WTC11 (cell line): ENCODE results near the gene EPS8L2. TPM values are rescaled to one million over a fixed set of nuclear protein-coding genes. Genes with fewer than 3 reads are reported as not detected.

Experiments
- ATAC-seq: fragments of 200-7000 bp; cut with Tn5 transposase; 2 replicates; pipeline ENCODE4 v1.10.0; 2021; ENCODE audit warnings: mild to moderate bottlenecking, moderate library complexity
- CTCF ChIA-PET: fragments of 300-600 bp; sonication (Branson Sonifier 250); formaldehyde crosslinking; loops from one replicate; lab custom pipeline; 2021; ENCODE audit warnings: antibody characterized with exemption; lab: Charles Lee
- POLR2A ChIA-PET: fragments of 350-600 bp; sonication (Branson Sonifier 250); formaldehyde crosslinking; loops from one replicate; lab custom pipeline; 2021; ENCODE audit warnings: antibody characterized with exemption; lab: Charles Lee
- DNase-seq: peaks from one replicate; pipeline ENCODE4 v3.0.0; 2021; ENCODE audit warnings: low spot score
- H3K27ac Mint-ChIP-seq: 2 replicates; pipeline ENCODE4 v1.8.0; 2021; ENCODE audit warnings: mixed read lengths
- H3K27me3 Mint-ChIP-seq: 2 replicates; pipeline ENCODE4 v1.8.0; 2021; ENCODE audit warnings: low read depth, mild to moderate bottlenecking, moderate library complexity, mixed read lengths
- H3K36me3 Mint-ChIP-seq: 2 replicates; pipeline ENCODE4 v1.8.0; 2021; ENCODE audit warnings: mixed read lengths
- H3K4me1 Mint-ChIP-seq: 2 replicates; pipeline ENCODE4 v1.8.0; 2022; ENCODE audit warnings: mixed read lengths
- H3K4me3 Mint-ChIP-seq: 2 replicates; pipeline ENCODE4 v1.8.0; 2021; ENCODE audit warnings: mild to moderate bottlenecking, moderate library complexity, mixed read lengths
- H3K9me3 Mint-ChIP-seq: 2 replicates; pipeline ENCODE4 v1.8.0; 2021; ENCODE audit warnings: mixed read lengths
- ELF4 ChIP-seq: sonication (generic); formaldehyde crosslinking; IDR thresholded peaks from 2 replicates; pipeline ENCODE4 v1.8.1; 2022; ENCODE audit warnings: low read depth, mild to moderate bottlenecking, moderate library complexity, missing genetic modification reagents
- ETV6 ChIP-seq: sonication (generic); formaldehyde crosslinking; IDR thresholded peaks from 2 replicates; pipeline ENCODE4 v1.8.1; 2022; ENCODE audit warnings: mild to moderate bottlenecking, missing genetic modification reagents
- GABPB1 ChIP-seq: sonication (generic); formaldehyde crosslinking; IDR thresholded peaks from 2 replicates; pipeline ENCODE4 v1.8.1; 2023; ENCODE audit warnings: mild to moderate bottlenecking, missing genetic modification reagents
- GTF2I ChIP-seq: fragments of 250-450 bp; sonication (Bioruptor Pico); conservative IDR thresholded peaks from 2 replicates; pipeline ENCODE4 v1.4.0; 2021; ENCODE audit warnings: mild to moderate bottlenecking
- MXD4 ChIP-seq: fragments of 250-450 bp; sonication (Bioruptor Pico); IDR thresholded peaks from 2 replicates; pipeline ENCODE4 v1.8.0; 2021; ENCODE audit warnings: mild to moderate bottlenecking, moderate library complexity, borderline replicate concordance
- MYBL2 ChIP-seq: sonication (generic); formaldehyde crosslinking; IDR thresholded peaks from 2 replicates; pipeline ENCODE4 v1.8.1; 2023; ENCODE audit warnings: mild to moderate bottlenecking, moderate library complexity, missing genetic modification reagents
- NR2C2 ChIP-seq: sonication (generic); formaldehyde crosslinking; IDR thresholded peaks from 2 replicates; pipeline ENCODE4 v1.8.0; 2022; ENCODE audit warnings: mild to moderate bottlenecking, missing genetic modification reagents
- SMAD3 ChIP-seq: sonication (generic); formaldehyde crosslinking; IDR thresholded peaks from 2 replicates; pipeline ENCODE4 v1.8.0; 2022; ENCODE audit warnings: missing genetic modification reagents, mild to moderate bottlenecking, borderline replicate concordance
- SMAD4 ChIP-seq: sonication (generic); formaldehyde crosslinking; IDR thresholded peaks from 2 replicates; pipeline ENCODE4 v1.8.0; 2022; ENCODE audit warnings: mild to moderate bottlenecking, missing genetic modification reagents
- STAT6 ChIP-seq: sonication (generic); formaldehyde crosslinking; conservative IDR thresholded peaks from 2 replicates; pipeline ENCODE4 v1.8.1; 2023; ENCODE audit warnings: mild to moderate bottlenecking, low read depth, missing genetic modification reagents, moderate library complexity
- ZBTB21 ChIP-seq: sonication (generic); formaldehyde crosslinking; IDR thresholded peaks from 2 replicates; pipeline ENCODE4 v1.8.1; 2023; ENCODE audit warnings: mild to moderate bottlenecking, missing genetic modification reagents, borderline replicate concordance
- ZNF121 ChIP-seq: sonication (generic); formaldehyde crosslinking; IDR thresholded peaks from 2 replicates; pipeline ENCODE4 v1.8.0; 2023; ENCODE audit warnings: missing genetic modification reagents
- ZNF232 ChIP-seq: sonication (generic); formaldehyde crosslinking; IDR thresholded peaks from 2 replicates; pipeline ENCODE4 v1.8.0; 2022; ENCODE audit warnings: mild to moderate bottlenecking, missing genetic modification reagents
- total RNA-seq: library from RNA; stranded (reverse); gene quantifications from 3 replicates; pipeline ENCODE4 v1.2.3, GENCODE V29; 2021
- TF ChIP-seq, protein P1 (sequence below): sonication (generic); formaldehyde crosslinking; IDR thresholded peaks from 2 replicates; pipeline ENCODE4 v1.8.1; 2022; ENCODE audit warnings: mild to moderate bottlenecking, moderate library complexity, missing genetic modification reagents
- TF ChIP-seq, protein P2 (sequence below): sonication (generic); formaldehyde crosslinking; IDR thresholded peaks from 2 replicates; pipeline ENCODE4 v1.8.0; 2022; ENCODE audit warnings: mild to moderate bottlenecking, missing genetic modification reagents
- TF ChIP-seq, protein P3 (sequence below): sonication (generic); formaldehyde crosslinking; IDR thresholded peaks from 2 replicates; pipeline ENCODE4 v1.8.1; 2023; ENCODE audit warnings: mild to moderate bottlenecking, missing genetic modification reagents, moderate library complexity
- TF ChIP-seq, protein P4 (sequence below): sonication (generic); formaldehyde crosslinking; IDR thresholded peaks from 2 replicates; pipeline ENCODE4 v1.8.1; 2022; ENCODE audit warnings: low read depth, missing genetic modification reagents, borderline replicate concordance
- TF ChIP-seq, protein P5 (sequence below): sonication (generic); formaldehyde crosslinking; IDR thresholded peaks from 2 replicates; pipeline ENCODE4 v1.8.1; 2022; ENCODE audit warnings: missing genetic modification reagents, borderline replicate concordance
- TF ChIP-seq, protein P6 (sequence below): fragments of 250-450 bp; sonication (Bioruptor Pico); IDR thresholded peaks from 2 replicates; pipeline ENCODE4 v1.9.0; 2021; ENCODE audit warnings: mild to moderate bottlenecking, borderline replicate concordance

Gene EPS8L2
- total RNA-seq, 1 experiment from 2014 or later: 51.6 TPM

DNA sequence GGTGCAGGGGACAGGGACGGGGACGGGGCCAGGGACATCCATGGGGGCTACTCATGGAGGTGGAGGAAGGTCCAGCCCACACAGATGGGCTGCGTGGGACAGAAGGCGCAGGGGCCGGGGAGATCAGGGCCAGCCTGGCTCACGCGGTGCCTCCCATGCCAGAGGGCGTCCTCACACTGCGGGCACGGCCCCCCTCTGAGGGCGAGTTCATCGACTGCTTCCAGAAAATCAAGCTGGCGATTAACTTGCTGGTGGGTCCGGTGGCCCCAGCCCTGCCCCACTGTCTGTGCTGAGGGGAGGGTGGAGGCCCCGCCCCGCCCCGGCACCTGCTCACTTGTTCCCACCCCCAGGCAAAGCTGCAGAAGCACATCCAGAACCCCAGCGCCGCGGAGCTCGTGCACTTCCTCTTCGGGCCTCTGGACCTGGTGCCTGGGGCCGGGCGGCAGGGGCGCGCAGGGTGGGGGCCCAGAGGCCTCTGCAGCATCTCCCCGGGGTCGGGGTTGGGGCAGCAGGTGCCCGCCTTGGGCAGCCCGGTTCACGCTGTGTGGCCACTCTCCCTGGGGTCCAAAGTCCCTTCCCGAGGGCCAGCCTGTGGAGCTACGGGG lies 15.8 kb downstream of the EPS8L2 start:
- ATAC-seq (no peak), DNase-seq (no peak)
- CTCF ChIA-PET: interaction anchor here (0.9 to 3.2 kb wide), 14 partner anchors 12 to 167 kb away, joined by 3 to 12 read pairs (median 4); partner anchors contain the start of genes DEAF1 and TMEM80
- POLR2A ChIA-PET: interaction anchor here (0.5 to 1.2 kb wide), 4 partner anchors 10 to 141 kb away, joined by 3 to 9 read pairs (median 4); no protein-coding TSS in a partner anchor
- Mint-ChIP-seq H3K4me3 (no peak overlapping the region), H3K4me1 (peaks cover 15% of the 10 kb centered on the region), H3K27me3 (peaks cover 19% of the 10 kb centered on the region), H3K27ac (no peak overlapping the region), H3K9me3 (no peaks in the 10 kb centered on the region), H3K36me3 (no peaks in the 10 kb centered on the region)
- TF ChIP-seq, protein P1, sequence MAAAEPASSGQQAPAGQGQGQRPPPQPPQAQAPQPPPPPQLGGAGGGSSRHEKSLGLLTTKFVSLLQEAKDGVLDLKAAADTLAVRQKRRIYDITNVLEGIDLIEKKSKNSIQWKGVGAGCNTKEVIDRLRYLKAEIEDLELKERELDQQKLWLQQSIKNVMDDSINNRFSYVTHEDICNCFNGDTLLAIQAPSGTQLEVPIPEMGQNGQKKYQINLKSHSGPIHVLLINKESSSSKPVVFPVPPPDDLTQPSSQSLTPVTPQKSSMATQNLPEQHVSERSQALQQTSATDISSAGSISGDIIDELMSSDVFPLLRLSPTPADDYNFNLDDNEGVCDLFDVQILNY (CRISPR knock-in tag): no peak
- TF ChIP-seq, protein P2, sequence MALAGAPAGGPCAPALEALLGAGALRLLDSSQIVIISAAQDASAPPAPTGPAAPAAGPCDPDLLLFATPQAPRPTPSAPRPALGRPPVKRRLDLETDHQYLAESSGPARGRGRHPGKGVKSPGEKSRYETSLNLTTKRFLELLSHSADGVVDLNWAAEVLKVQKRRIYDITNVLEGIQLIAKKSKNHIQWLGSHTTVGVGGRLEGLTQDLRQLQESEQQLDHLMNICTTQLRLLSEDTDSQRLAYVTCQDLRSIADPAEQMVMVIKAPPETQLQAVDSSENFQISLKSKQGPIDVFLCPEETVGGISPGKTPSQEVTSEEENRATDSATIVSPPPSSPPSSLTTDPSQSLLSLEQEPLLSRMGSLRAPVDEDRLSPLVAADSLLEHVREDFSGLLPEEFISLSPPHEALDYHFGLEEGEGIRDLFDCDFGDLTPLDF (CRISPR knock-in tag): no peak
- TF ChIP-seq GTF2I (CRISPR knock-in tag) (no peak), ZBTB21 (CRISPR knock-in tag) (no peak), ZNF121 (no peak), MXD4 (CRISPR knock-in tag) (no peak), SMAD3 (CRISPR knock-in tag) (no peak), SMAD4 (CRISPR knock-in tag) (no peak)
- TF ChIP-seq, protein P3, sequence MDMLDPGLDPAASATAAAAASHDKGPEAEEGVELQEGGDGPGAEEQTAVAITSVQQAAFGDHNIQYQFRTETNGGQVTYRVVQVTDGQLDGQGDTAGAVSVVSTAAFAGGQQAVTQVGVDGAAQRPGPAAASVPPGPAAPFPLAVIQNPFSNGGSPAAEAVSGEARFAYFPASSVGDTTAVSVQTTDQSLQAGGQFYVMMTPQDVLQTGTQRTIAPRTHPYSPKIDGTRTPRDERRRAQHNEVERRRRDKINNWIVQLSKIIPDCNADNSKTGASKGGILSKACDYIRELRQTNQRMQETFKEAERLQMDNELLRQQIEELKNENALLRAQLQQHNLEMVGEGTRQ (CRISPR knock-in tag): no peak
- TF ChIP-seq, protein P4, sequence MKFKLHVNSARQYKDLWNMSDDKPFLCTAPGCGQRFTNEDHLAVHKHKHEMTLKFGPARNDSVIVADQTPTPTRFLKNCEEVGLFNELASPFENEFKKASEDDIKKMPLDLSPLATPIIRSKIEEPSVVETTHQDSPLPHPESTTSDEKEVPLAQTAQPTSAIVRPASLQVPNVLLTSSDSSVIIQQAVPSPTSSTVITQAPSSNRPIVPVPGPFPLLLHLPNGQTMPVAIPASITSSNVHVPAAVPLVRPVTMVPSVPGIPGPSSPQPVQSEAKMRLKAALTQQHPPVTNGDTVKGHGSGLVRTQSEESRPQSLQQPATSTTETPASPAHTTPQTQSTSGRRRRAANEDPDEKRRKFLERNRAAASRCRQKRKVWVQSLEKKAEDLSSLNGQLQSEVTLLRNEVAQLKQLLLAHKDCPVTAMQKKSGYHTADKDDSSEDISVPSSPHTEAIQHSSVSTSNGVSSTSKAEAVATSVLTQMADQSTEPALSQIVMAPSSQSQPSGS (CRISPR knock-in tag): no peak
- TF ChIP-seq, protein P5, sequence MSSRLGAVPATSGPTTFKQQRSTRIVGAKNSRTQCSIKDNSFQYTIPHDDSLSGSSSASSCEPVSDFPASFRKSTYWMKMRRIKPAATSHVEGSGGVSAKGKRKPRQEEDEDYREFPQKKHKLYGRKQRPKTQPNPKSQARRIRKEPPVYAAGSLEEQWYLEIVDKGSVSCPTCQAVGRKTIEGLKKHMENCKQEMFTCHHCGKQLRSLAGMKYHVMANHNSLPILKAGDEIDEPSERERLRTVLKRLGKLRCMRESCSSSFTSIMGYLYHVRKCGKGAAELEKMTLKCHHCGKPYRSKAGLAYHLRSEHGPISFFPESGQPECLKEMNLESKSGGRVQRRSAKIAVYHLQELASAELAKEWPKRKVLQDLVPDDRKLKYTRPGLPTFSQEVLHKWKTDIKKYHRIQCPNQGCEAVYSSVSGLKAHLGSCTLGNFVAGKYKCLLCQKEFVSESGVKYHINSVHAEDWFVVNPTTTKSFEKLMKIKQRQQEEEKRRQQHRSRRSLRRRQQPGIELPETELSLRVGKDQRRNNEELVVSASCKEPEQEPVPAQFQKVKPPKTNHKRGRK (CRISPR knock-in tag): no peak
- TF ChIP-seq, protein P6, sequence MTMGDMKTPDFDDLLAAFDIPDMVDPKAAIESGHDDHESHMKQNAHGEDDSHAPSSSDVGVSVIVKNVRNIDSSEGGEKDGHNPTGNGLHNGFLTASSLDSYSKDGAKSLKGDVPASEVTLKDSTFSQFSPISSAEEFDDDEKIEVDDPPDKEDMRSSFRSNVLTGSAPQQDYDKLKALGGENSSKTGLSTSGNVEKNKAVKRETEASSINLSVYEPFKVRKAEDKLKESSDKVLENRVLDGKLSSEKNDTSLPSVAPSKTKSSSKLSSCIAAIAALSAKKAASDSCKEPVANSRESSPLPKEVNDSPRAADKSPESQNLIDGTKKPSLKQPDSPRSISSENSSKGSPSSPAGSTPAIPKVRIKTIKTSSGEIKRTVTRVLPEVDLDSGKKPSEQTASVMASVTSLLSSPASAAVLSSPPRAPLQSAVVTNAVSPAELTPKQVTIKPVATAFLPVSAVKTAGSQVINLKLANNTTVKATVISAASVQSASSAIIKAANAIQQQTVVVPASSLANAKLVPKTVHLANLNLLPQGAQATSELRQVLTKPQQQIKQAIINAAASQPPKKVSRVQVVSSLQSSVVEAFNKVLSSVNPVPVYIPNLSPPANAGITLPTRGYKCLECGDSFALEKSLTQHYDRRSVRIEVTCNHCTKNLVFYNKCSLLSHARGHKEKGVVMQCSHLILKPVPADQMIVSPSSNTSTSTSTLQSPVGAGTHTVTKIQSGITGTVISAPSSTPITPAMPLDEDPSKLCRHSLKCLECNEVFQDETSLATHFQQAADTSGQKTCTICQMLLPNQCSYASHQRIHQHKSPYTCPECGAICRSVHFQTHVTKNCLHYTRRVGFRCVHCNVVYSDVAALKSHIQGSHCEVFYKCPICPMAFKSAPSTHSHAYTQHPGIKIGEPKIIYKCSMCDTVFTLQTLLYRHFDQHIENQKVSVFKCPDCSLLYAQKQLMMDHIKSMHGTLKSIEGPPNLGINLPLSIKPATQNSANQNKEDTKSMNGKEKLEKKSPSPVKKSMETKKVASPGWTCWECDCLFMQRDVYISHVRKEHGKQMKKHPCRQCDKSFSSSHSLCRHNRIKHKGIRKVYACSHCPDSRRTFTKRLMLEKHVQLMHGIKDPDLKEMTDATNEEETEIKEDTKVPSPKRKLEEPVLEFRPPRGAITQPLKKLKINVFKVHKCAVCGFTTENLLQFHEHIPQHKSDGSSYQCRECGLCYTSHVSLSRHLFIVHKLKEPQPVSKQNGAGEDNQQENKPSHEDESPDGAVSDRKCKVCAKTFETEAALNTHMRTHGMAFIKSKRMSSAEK (CRISPR knock-in tag): no peak

DNA sequence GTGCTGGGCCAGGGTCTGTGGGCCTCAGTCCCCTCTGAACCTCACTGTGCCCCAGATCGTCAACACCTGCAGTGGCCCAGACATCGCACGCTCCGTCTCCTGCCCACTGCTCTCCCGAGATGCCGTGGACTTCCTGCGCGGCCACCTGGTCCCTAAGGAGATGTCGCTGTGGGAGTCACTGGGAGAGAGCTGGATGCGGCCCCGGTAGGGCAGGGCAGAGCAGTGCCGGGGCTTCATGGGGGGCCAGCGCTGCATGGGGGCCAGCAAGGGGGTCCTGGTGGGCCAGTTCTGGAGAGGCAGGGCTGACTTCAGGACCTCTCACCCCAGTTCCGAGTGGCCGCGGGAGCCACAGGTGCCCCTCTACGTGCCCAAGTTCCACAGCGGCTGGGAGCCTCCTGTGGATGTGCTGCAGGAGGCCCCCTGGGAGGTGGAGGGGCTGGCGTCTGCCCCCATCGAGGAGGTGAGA lies 16.3 kb downstream of the EPS8L2 start:
- Mint-ChIP-seq H3K4me1 (peaks cover 15% of the 10 kb centered on the region), H3K27me3 (peaks cover 20% of the 10 kb centered on the region), H3K4me3 (no peak overlapping the region), H3K36me3 (no peaks in the 10 kb centered on the region), H3K9me3 (no peaks in the 10 kb centered on the region), H3K27ac (no peak overlapping the region)
- ATAC-seq: no peak
- ChIA-PET CTCF (interaction anchor here (0.9 to 3.2 kb wide), 14 partner anchors 13 to 168 kb away, joined by 3 to 12 read pairs (median 4); partner anchors contain the start of genes DEAF1, SCT and TMEM80), POLR2A (interaction anchor here (1.1 to 1.2 kb wide), 2 partner anchors 10 to 15 kb away, joined by 3 to 6 read pairs; no protein-coding TSS in a partner anchor)
- DNase-seq: no peak
- TF ChIP-seq NR2C2 (CRISPR knock-in tag) (no peak), ZNF232 (CRISPR knock-in tag) (no peak), ELF4 (CRISPR knock-in tag) (no peak), GABPB1 (CRISPR knock-in tag) (no peak), STAT6 (CRISPR knock-in tag) (no peak), MYBL2 (CRISPR knock-in tag) (no peak), ETV6 (CRISPR knock-in tag) (no peak)
